Uterus (tissue), 2 donors: ENCODE data around the gene FAM156B.

Source experiments
- CTCF ChIP-seq, 4 experiments: fragments of 200-600 bp in 2 of 4; fragments of 450-650 bp in 2 of 4; sonication (generic) in 2 of 4; IDR thresholded peaks; one replicate each; pipeline ENCODE4 v1.5.1; 2016 to 2019; ENCODE audit warnings: antibody characterized with exemption in 4 of 4, mild to moderate bottlenecking in 2 of 4, moderate library complexity in 1 of 4
- POLR2A ChIP-seq, 2 donors: fragments of 450-650 bp; IDR thresholded peaks; one replicate each; pipeline ENCODE4 v1.6.1; 2016; ENCODE audit warnings: antibody characterized with exemption in 2 of 2, mild to moderate bottlenecking in 1 of 2, moderate library complexity in 1 of 2

GRCh38 chrX:52870046-52870445 lies 27.1 kb upstream of the FAM156B start:
- TF ChIP-seq CTCF (IDR thresholded peaks at IDR 0.05), result no peak
- TF ChIP-seq POLR2A (IDR thresholded peaks at IDR 0.05), result no peak
